ENCODE data around the gene EFNA5.

DNA sequence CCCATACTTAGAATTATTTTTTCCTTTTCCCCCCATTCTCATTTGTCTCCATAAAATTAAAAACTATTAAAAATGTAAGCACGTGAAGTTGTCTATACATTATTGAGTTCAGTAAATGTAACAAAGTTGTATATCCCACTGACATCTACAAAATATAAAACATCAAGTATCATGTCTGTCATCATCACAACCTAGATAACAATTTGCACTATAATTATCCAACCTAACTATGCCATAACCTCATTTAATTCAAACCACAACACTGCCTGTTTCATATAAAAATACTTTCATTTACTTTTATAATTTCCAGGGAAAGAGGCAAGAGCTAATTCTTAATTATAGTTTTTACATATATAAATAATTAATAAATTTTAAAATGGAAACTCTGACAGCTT lies 9.1 kb downstream of the EFNA5 start:
- TF ChIP-seq, protein P1, sequence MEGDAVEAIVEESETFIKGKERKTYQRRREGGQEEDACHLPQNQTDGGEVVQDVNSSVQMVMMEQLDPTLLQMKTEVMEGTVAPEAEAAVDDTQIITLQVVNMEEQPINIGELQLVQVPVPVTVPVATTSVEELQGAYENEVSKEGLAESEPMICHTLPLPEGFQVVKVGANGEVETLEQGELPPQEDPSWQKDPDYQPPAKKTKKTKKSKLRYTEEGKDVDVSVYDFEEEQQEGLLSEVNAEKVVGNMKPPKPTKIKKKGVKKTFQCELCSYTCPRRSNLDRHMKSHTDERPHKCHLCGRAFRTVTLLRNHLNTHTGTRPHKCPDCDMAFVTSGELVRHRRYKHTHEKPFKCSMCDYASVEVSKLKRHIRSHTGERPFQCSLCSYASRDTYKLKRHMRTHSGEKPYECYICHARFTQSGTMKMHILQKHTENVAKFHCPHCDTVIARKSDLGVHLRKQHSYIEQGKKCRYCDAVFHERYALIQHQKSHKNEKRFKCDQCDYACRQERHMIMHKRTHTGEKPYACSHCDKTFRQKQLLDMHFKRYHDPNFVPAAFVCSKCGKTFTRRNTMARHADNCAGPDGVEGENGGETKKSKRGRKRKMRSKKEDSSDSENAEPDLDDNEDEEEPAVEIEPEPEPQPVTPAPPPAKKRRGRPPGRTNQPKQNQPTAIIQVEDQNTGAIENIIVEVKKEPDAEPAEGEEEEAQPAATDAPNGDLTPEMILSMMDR (IDR thresholded peaks at IDR 0.05), result no peak
- no peak for TF ChIP-seq POLR2A (IDR thresholded peaks at IDR 0.05)

Data from vagina (tissue), 2 donors.